ENCODE measurements around the gene CASP7. TPM values are rescaled to one million over a fixed set of nuclear protein-coding genes. Genes with fewer than 3 reads are reported as not detected.

The CASP7 gene
- total RNA-seq, 2 donors from 2014 or later: 14.4 to 15.6 TPM

DNA sequence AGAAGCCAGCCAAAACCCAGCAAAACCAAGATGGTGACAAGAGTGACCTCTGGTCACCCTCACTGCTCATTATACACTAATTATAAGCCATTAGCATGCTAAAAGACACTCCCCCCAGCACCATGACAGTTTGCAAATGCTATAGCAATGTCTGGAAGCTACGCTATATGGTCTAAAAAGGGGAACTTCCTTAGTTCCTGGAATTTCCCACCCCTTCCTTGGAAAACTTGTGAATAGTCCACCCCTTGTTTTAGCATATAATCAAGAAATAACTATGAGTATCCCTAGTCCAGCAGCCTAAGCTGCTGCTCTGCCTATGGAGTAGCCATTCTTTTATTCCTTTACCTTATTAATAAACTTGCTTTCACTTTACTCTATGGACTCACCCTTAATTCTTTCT lies 16.0 kb downstream of the CASP7 start:
- no peaks in the 10 kb centered on the region for H3K4me1 ChIP-seq (ENCODE audit: control insufficient read depth, insufficient read depth, low read length)

DNA sequence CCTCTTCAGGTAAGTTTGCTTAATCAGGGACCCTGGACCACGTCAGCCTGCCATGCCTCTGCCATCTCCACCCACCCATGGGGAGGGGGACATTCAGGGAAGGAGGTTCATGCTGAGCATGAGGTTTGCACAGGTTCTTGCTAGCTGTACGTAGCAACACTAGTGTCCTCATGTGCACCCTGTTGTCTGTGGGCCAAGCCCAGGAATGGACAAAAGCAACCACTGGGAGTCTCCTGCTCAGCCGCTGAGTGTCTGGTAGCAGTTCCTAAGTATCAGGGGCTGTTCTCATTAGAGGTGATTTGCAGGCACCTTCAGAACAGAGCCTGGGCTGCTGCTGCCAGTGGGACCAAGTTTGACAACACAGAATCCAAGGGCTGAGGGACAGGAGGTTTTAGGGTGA lies 17.9 kb downstream of the CASP7 start:
- H3K36me3 ChIP-seq (ENCODE audit: control insufficient read depth, insufficient read depth, low read length): peaks cover 46% of the 10 kb centered on the region
- Mint-ChIP-seq H3K9me3 (peaks cover 12% of the 10 kb centered on the region), H3K27me3 (ENCODE audit: insufficient read depth) (peaks cover 2% of the 10 kb centered on the region), H3K27ac (no peak overlapping the region), H3K4me1 (peaks cover 24% of the 10 kb centered on the region), H3K36me3 (ENCODE audit: low read depth) (peaks cover 66% of the 10 kb centered on the region), H3K4me3 (no peak overlapping the region)
- no peak for DNase-seq
- H3K4me1 ChIP-seq (ENCODE audit: control insufficient read depth, insufficient read depth, low read length): no peaks in the 10 kb centered on the region
- WGBS, 2 experiments (ENCODE audit: insufficient coverage in 1 of 2, insufficient read length in 1 of 2): 78 to 86% methylated on average over 1 to 3 of the region's 3 CpGs
- H3K27ac ChIP-seq (ENCODE audit: low read depth, low read length): no peak overlapping the region
- no peaks in the 10 kb centered on the region for H3K27me3 ChIP-seq (ENCODE audit: control insufficient read depth, insufficient read depth, low read length, poor library complexity, severe bottlenecking)
- peaks cover 29% of the 10 kb centered on the region for H3K9me3 ChIP-seq (ENCODE audit: control insufficient read depth, low read length)
- no peak for TF ChIP-seq CTCF (conservative IDR thresholded peaks at IDR 0.05)
- H3K4me3 ChIP-seq (ENCODE audit: low read length): no peak overlapping the region
- H3K9ac ChIP-seq (ENCODE audit: extremely low read depth, low read length, poor library complexity, severe bottlenecking): no peak overlapping the region

More for the DNA sequence above, 16.0 kb downstream of the CASP7 start:
- no peak overlapping the region for H3K27ac ChIP-seq (ENCODE audit: low read depth, low read length)
- H3K36me3 Mint-ChIP-seq (ENCODE audit: low read depth): peaks cover 61% of the 10 kb centered on the region
- peaks cover 42% of the 10 kb centered on the region for H3K36me3 ChIP-seq (ENCODE audit: control insufficient read depth, insufficient read depth, low read length)
- H3K27me3 ChIP-seq (ENCODE audit: control insufficient read depth, insufficient read depth, low read length, poor library complexity, severe bottlenecking): no peaks in the 10 kb centered on the region
- TF ChIP-seq CTCF (conservative IDR thresholded peaks at IDR 0.05): no peak
- H3K4me3 ChIP-seq (ENCODE audit: low read length): no peak overlapping the region
- H3K9ac ChIP-seq (ENCODE audit: extremely low read depth, low read length, poor library complexity, severe bottlenecking): no peak overlapping the region
- no peak overlapping the region for H3K27ac Mint-ChIP-seq
- no peak for DNase-seq
- peaks cover 15% of the 10 kb centered on the region for H3K9me3 Mint-ChIP-seq
- H3K27me3 Mint-ChIP-seq (ENCODE audit: insufficient read depth): peaks cover 2% of the 10 kb centered on the region
- H3K4me1 Mint-ChIP-seq: peaks cover 15% of the 10 kb centered on the region
- H3K4me3 Mint-ChIP-seq: no peak overlapping the region
- peaks cover 22% of the 10 kb centered on the region for H3K9me3 ChIP-seq (ENCODE audit: control insufficient read depth, low read length)
- 83 to 94% methylated on average over 1 of the region's 1 CpG for WGBS, 2 experiments (ENCODE audit: insufficient coverage in 1 of 2, insufficient read length in 1 of 2)

DNA sequence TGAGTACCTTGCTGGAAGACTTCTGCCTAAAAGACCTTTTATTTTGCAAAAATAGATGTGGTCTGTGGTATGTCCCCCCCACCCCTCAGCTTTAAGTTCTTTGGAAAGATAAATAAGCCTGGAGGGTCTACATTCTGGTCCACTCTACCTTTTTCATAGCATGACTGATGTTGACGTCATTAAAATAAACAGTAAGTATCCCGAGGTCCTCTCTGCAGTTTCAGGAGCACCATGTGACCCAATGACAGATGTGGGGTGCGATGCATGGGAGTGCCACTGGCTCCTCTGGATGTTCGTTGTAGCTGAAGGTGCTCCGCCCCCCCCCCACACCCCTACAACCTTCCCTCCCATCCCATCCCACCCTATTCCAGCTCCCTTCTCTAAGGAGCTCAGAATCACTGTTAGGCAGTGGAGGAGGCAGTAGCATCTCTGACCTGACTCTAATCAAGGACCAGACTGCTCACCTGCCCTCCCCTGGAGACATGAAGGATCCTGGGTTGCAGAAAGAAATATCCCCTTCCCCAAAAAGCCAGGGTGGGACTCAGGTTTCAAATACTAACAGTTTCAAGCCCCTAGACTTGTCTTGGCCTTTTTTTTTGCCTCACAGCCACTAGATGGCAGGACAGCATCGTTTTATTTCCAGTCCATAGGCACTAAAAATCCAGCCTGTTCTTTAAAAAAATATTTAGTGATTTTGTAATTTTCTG lies 25.1 kb downstream of the CASP7 start:
- H3K36me3 Mint-ChIP-seq (ENCODE audit: low read depth): peaks cover 25% of the 10 kb centered on the region
- DNase-seq: peak; percentile 69
- H3K4me3 ChIP-seq (ENCODE audit: low read length): no peak overlapping the region
- no peak overlapping the region for H3K27ac Mint-ChIP-seq
- no peaks in the 10 kb centered on the region for H3K27me3 Mint-ChIP-seq (ENCODE audit: insufficient read depth)
- H3K9me3 ChIP-seq (ENCODE audit: control insufficient read depth, low read length): peaks cover 16% of the 10 kb centered on the region
- H3K4me1 Mint-ChIP-seq: peaks cover 38% of the 10 kb centered on the region
- no peak overlapping the region for H3K9ac ChIP-seq (ENCODE audit: extremely low read depth, low read length, poor library complexity, severe bottlenecking)
- H3K27ac ChIP-seq (ENCODE audit: low read depth, low read length): no peak overlapping the region
- H3K27me3 ChIP-seq (ENCODE audit: control insufficient read depth, insufficient read depth, low read length, poor library complexity, severe bottlenecking): no peaks in the 10 kb centered on the region
- WGBS, 2 experiments (ENCODE audit: insufficient coverage in 1 of 2, insufficient read length in 1 of 2): 69 to 100% methylated on average over 2 to 5 of the region's 6 CpGs
- peaks cover 13% of the 10 kb centered on the region for H3K36me3 ChIP-seq (ENCODE audit: control insufficient read depth, insufficient read depth, low read length)
- H3K4me3 Mint-ChIP-seq: no peak overlapping the region
- peaks cover 2% of the 10 kb centered on the region for H3K4me1 ChIP-seq (ENCODE audit: control insufficient read depth, insufficient read depth, low read length)
- TF ChIP-seq CTCF (conservative IDR thresholded peaks at IDR 0.05): peak; percentile 85
- H3K9me3 Mint-ChIP-seq: peaks cover 2% of the 10 kb centered on the region

Data from endodermal cell (in vitro differentiated cells).